HEK293T (cell line): ENCODE data around the gene CDHR4.

Experiments used
- CTCF ChIA-PET: fragments of 350-600 bp; formaldehyde crosslinking; extraction: SDS; loops from one replicate; lab custom pipeline; 2021; ENCODE audit warnings: antibody characterized with exemption, inconsistent platforms; lab: Yijun Ruan, JAX
- POLR2A ChIA-PET: fragments of 350-600 bp; formaldehyde crosslinking; extraction: SDS; loops from one replicate; lab custom pipeline; 2020; ENCODE audit warnings: antibody characterized with exemption, inconsistent platforms; lab: Yijun Ruan, JAX
- DNase-seq: peaks from one replicate; pipeline ENCODE4 v3.0.0; 2012; ENCODE audit warnings: mixed read lengths; ENCODE audit errors: extremely low spot score
- ARNT ChIP-seq: fragments of 450-650 bp; IDR thresholded peaks from 2 replicates; pipeline ENCODE4 v1.6.1; 2017; ENCODE audit warnings: mild to moderate bottlenecking
- BHLHE40 ChIP-seq: fragments of 450-650 bp; IDR thresholded peaks from 2 replicates; pipeline ENCODE4 v1.6.1; 2016; ENCODE audit warnings: mild to moderate bottlenecking, moderate library complexity, borderline replicate concordance
- CTBP1 ChIP-seq: fragments of 450-650 bp; IDR thresholded peaks from 2 replicates; pipeline ENCODE4 v1.6.1; 2016; ENCODE audit warnings: borderline replicate concordance
- ELF4 ChIP-seq: fragments of 450-650 bp; IDR thresholded peaks from 2 replicates; pipeline ENCODE4 v1.6.1; 2017; ENCODE audit warnings: antibody characterized with exemption
- FOXA1 ChIP-seq: fragments of 450-650 bp; IDR thresholded peaks from 2 replicates; pipeline ENCODE4 v1.6.1; 2016; ENCODE audit warnings: mild to moderate bottlenecking
- FOXK2 ChIP-seq: fragments of 450-650 bp; IDR thresholded peaks from 2 replicates; pipeline ENCODE4 v1.6.1; 2016; ENCODE audit warnings: mild to moderate bottlenecking
- FOXM1 ChIP-seq: fragments of 450-650 bp; IDR thresholded peaks from 2 replicates; pipeline ENCODE4 v1.6.1; 2017; ENCODE audit warnings: mild to moderate bottlenecking, borderline replicate concordance
- HDGF ChIP-seq: fragments of 450-650 bp; IDR thresholded peaks from 2 replicates; pipeline ENCODE4 v1.6.1; 2017; ENCODE audit warnings: antibody characterized with exemption, borderline replicate concordance
- L3MBTL2 ChIP-seq: fragments of 450-650 bp; conservative IDR thresholded peaks from 2 replicates; pipeline ENCODE4 v1.6.1; 2016; ENCODE audit warnings: mild to moderate bottlenecking
- LEF1 ChIP-seq: fragments of 450-650 bp; IDR thresholded peaks from 2 replicates; pipeline ENCODE4 v1.6.1; 2017; ENCODE audit warnings: mild to moderate bottlenecking, borderline replicate concordance
- NFRKB ChIP-seq: fragments of 450-650 bp; IDR thresholded peaks from 2 replicates; pipeline ENCODE4 v1.6.1; 2016; ENCODE audit warnings: mild to moderate bottlenecking, moderate library complexity
- PKNOX1 ChIP-seq: fragments of 450-650 bp; IDR thresholded peaks from 2 replicates; pipeline ENCODE4 v1.6.1; 2016
- SP1 ChIP-seq: fragments of 450-650 bp; IDR thresholded peaks from 2 replicates; pipeline ENCODE4 v1.6.1; 2017
- SUZ12 ChIP-seq: fragments of 450-650 bp; IDR thresholded peaks from 2 replicates; pipeline ENCODE4 v1.6.1; 2016; ENCODE audit warnings: mild to moderate bottlenecking
- TARDBP ChIP-seq: fragments of 450-650 bp; IDR thresholded peaks from 2 replicates; pipeline ENCODE4 v1.6.1; 2016
- ZNF384 ChIP-seq: fragments of 450-650 bp; IDR thresholded peaks from 2 replicates; pipeline ENCODE4 v1.6.1; 2016

Gene CDHR4

GRCh38 chr3:49794431-49794830, 5.2 kb downstream of the CDHR4 start:
- ChIA-PET POLR2A (interaction anchor here (1.6 kb wide), 1 partner anchor 8 kb away, joined by 11 read pairs; the partner anchor contains the start of gene IP6K1), CTCF (interaction anchor here (0.7 kb wide), 1 partner anchor 45 kb away, joined by 6 read pairs; no protein-coding TSS in a partner anchor)
- DNase-seq, result no peak
- no peak for TF ChIP-seq TARDBP
- TF ChIP-seq SP1, result no peak
- TF ChIP-seq ARNT, result no peak
- no peak for TF ChIP-seq BHLHE40
- TF ChIP-seq FOXA1, result no peak
- no peak for TF ChIP-seq LEF1
- no peak for TF ChIP-seq NFRKB
- no peak for TF ChIP-seq L3MBTL2
- TF ChIP-seq FOXK2, result no peak
- TF ChIP-seq SUZ12, result no peak
- no peak for TF ChIP-seq PKNOX1
- TF ChIP-seq ELF4, result no peak
- no peak for TF ChIP-seq CTBP1
- TF ChIP-seq FOXM1, result no peak
- no peak for TF ChIP-seq ZNF384
- no peak for TF ChIP-seq HDGF

- no peak for TF ChIP-seq FOXA1
- TF ChIP-seq ARNT, result no peak
- no peak for TF ChIP-seq BHLHE40
- TF ChIP-seq L3MBTL2, result no peak
- no peak for TF ChIP-seq LEF1
- TF ChIP-seq NFRKB, result no peak
- no peak for TF ChIP-seq FOXK2
- ChIA-PET POLR2A (no interaction called here), CTCF (interaction anchor here (0.7 kb wide), 1 partner anchor 45 kb away, joined by 6 read pairs; no protein-coding TSS in a partner anchor)
- DNase-seq, result no peak
Observed at GRCh38 chr3:49793486-49794085, 6.1 kb downstream of the CDHR4 start.

GRCh38 chr3:49792371-49793150, 7.1 kb downstream of the CDHR4 start:
- TF ChIP-seq SP1 (no peak), CTBP1 (no peak), HDGF (no peak), ZNF384 (no peak), FOXK2 (no peak), BHLHE40 (no peak), ELF4 (no peak), SUZ12 (no peak), ARNT (no peak), LEF1 (no peak)
- DNase-seq, result no peak
- ChIA-PET POLR2A (no interaction called here), CTCF (no interaction called here)

GRCh38 chr3:49791571-49791970, 8.1 kb downstream of the CDHR4 start:
- ChIA-PET POLR2A (no interaction called here), CTCF (interaction anchor here (1.0 kb wide), 1 partner anchor 11 kb away, joined by 3 read pairs; no protein-coding TSS in a partner anchor)
- no peak for DNase-seq
- no peak for TF ChIP-seq L3MBTL2
- TF ChIP-seq FOXK2, result no peak
- TF ChIP-seq ZNF384, result no peak
- TF ChIP-seq PKNOX1, result no peak
- no peak for TF ChIP-seq TARDBP
- no peak for TF ChIP-seq ELF4
- no peak for TF ChIP-seq CTBP1
- TF ChIP-seq SP1, result no peak
- TF ChIP-seq BHLHE40, result no peak
- no peak for TF ChIP-seq NFRKB
- no peak for TF ChIP-seq FOXA1
- TF ChIP-seq HDGF, result no peak
- TF ChIP-seq SUZ12, result no peak
- no peak for TF ChIP-seq ARNT
- TF ChIP-seq LEF1, result no peak
- no peak for TF ChIP-seq FOXM1

- POLR2A ChIA-PET, result no interaction called here
- CTCF ChIA-PET, result interaction anchor here (1.0 kb wide), 1 partner anchor 11 kb away, joined by 3 read pairs; no protein-coding TSS in a partner anchor
- TF ChIP-seq FOXA1, result no peak
- DNase-seq, result no peak
Observed at GRCh38 chr3:49790626-49791411, 8.9 kb downstream of the CDHR4 start.

- ChIA-PET CTCF (no interaction called here), POLR2A (interaction anchor here (0.9 to 1.2 kb wide), 2 partner anchors 11 to 14 kb away, joined by 3 to 4 read pairs; partner anchors contain the start of gene CDHR4)
- DNase-seq, result no peak
- TF ChIP-seq NFRKB, result no peak
- no peak for TF ChIP-seq SUZ12
Observed at GRCh38 chr3:49788056-49788455, 11.6 kb downstream of the CDHR4 start.
